H1 (cell line): Measurements from ENCODE around the gene MATN4. TPM values are rescaled to one million over a fixed set of nuclear protein-coding genes. Genes with fewer than 3 reads are reported as not detected.

Experiments used
- CTCF ChIA-PET: fragments of 300-600 bp; sonication (Branson Sonifier 250); formaldehyde crosslinking; loops from one replicate; lab custom pipeline; 2021; ENCODE audit not compliant: partially characterized antibody; lab: Charles Lee
- POLR2A ChIA-PET: fragments of 300-600 bp; sonication (Branson Sonifier 250); formaldehyde crosslinking; loops from one replicate; lab custom pipeline; 2021; ENCODE audit warnings: inconsistent platforms; ENCODE audit not compliant: partially characterized antibody; lab: Charles Lee
- DNase-seq, 2 experiments: peaks; one replicate each; pipeline versions ENCODE4 v3.0.0 to v3.0.0-alpha.2; 2010 to 2022; ENCODE audit warnings: low spot score in 2 of 2, low read depth in 1 of 2, mixed read lengths in 1 of 2
- FAIRE-seq: peaks from 2 replicates; lab custom pipeline; 2011; peaks lifted over from hg19 to GRCh38; lab: Jason Lieb, UNC
- H2AFZ ChIP-seq: 2 replicates; pipeline ENCODE4 v1.8.1; 2012; ENCODE audit warnings: low read length, inconsistent platforms
- H2AK5ac ChIP-seq: 2 replicates; pipeline ENCODE4 v1.6.1; 2013; ENCODE audit warnings: low read depth, low read length
- H2BK120ac ChIP-seq: replicated peaks from 2 replicates; pipeline ENCODE3; 2013; ENCODE audit warnings: low read depth, low read length, inconsistent platforms
- H2BK12ac ChIP-seq: 2 replicates; pipeline ENCODE4 v1.6.1; 2013; ENCODE audit warnings: low read depth, low read length
- H2BK15ac ChIP-seq: 2 replicates; pipeline ENCODE4 v1.6.1; 2013; ENCODE audit warnings: low read length
- H2BK20ac ChIP-seq: 2 replicates; pipeline ENCODE4 v1.6.1; 2013; ENCODE audit warnings: low read length
- H2BK5ac ChIP-seq: 2 replicates; pipeline ENCODE4 v1.6.1; 2013; ENCODE audit warnings: low read depth, low read length
- H3K14ac ChIP-seq: 2 replicates; pipeline ENCODE4 v1.6.1; 2013; ENCODE audit warnings: inconsistent platforms; ENCODE audit not compliant: insufficient read length
- H3K18ac ChIP-seq: 2 replicates; pipeline ENCODE4 v1.6.1; 2013; ENCODE audit warnings: low read length; ENCODE audit errors: extremely low read depth
- H3K23ac ChIP-seq: 2 replicates; pipeline ENCODE4 v1.6.1; 2013; ENCODE audit warnings: inconsistent platforms; ENCODE audit not compliant: insufficient read length
- H3K23me2 ChIP-seq: 2 replicates; pipeline ENCODE4 v1.6.1; 2013; ENCODE audit warnings: low read depth, low read length
- H3K27ac ChIP-seq: 2 replicates; pipeline ENCODE4 v1.6.1; 2011; ENCODE audit warnings: low read depth, low read length, inconsistent platforms
- H3K27me3 ChIP-seq, 4 experiments: replicated peaks in 1 of 4; 1 replicate in 1 of 4; 2 replicates in 3 of 4; pipeline versions ENCODE4 v1.6.1 to v1.8.1; 2011 to 2013; ENCODE audit warnings: low read length in 3 of 4, mild to moderate bottlenecking in 3 of 4, inconsistent platforms in 2 of 4, mixed read lengths in 2 of 4, moderate library complexity in 1 of 4; ENCODE audit not compliant: control insufficient read depth in 3 of 4, insufficient read depth in 3 of 4; ENCODE audit errors: extremely low read depth in 1 of 4
- H3K36me3 ChIP-seq, 4 experiments: 2 replicates each; pipeline versions ENCODE4 v1.6.1 to v1.8.1; 2011 to 2013; ENCODE audit warnings: mild to moderate bottlenecking in 4 of 4, low read length in 3 of 4, moderate library complexity in 2 of 4, control low read depth in 1 of 4, inconsistent platforms in 1 of 4; ENCODE audit not compliant: insufficient read depth in 4 of 4, control insufficient read depth in 2 of 4
- H3K4ac ChIP-seq: replicated peaks from 2 replicates; pipeline ENCODE3; 2013; ENCODE audit warnings: low read length, low read depth, mixed read lengths, inconsistent platforms; ENCODE audit not compliant: insufficient read length
- H3K4me1 ChIP-seq, 4 experiments: replicated peaks in 1 of 4; 1 replicate in 1 of 4; 2 replicates in 3 of 4; pipeline versions ENCODE4 v1.6.1 to v1.8.1; 2011 to 2013; ENCODE audit warnings: low read length in 3 of 4, inconsistent platforms in 2 of 4, mixed read lengths in 1 of 4; ENCODE audit not compliant: insufficient read depth in 4 of 4, control insufficient read depth in 3 of 4
- H3K4me2 ChIP-seq, 2 experiments: 2 replicates each; pipeline versions ENCODE4 v1.6.1 to v1.8.1; 2011 to 2013; ENCODE audit warnings: low read depth in 2 of 2, low read length in 2 of 2, control low read depth in 1 of 2, inconsistent platforms in 1 of 2, mild to moderate bottlenecking in 1 of 2; ENCODE audit not compliant: insufficient read depth in 1 of 2
- H3K4me3 ChIP-seq, 4 experiments: fragments of 200-600, 300-600 bp in 1 of 4; sonication (generic), shearing (Covaris generic), sonication (Bioruptor Twin) in 1 of 4; 2 replicates each; pipeline versions ENCODE4 v1.5.1 to v1.8.1; 2011 to 2016; ENCODE audit warnings: low read length in 4 of 4, low read depth in 3 of 4, control low read depth in 2 of 4, inconsistent platforms in 2 of 4, mild to moderate bottlenecking in 2 of 4, mixed read lengths in 1 of 4, moderate library complexity in 1 of 4; ENCODE audit not compliant: insufficient read depth in 2 of 4; ENCODE audit errors: extremely low read depth in 1 of 4
- H3K56ac ChIP-seq: replicated peaks from 2 replicates; pipeline ENCODE3; 2013; ENCODE audit warnings: low read depth, mild to moderate bottlenecking, mixed read lengths, low read length, inconsistent platforms; ENCODE audit not compliant: insufficient read length
- H3K79me1 ChIP-seq: 2 replicates; pipeline ENCODE4 v1.6.1; 2013; ENCODE audit warnings: low read depth, low read length, control low read depth
- H3K79me2 ChIP-seq, 2 experiments: 2 replicates each; pipeline versions ENCODE4 v1.6.1 to v1.8.1; 2012 to 2013; ENCODE audit warnings: low read length in 2 of 2, mild to moderate bottlenecking in 2 of 2, inconsistent platforms in 1 of 2; ENCODE audit not compliant: insufficient read depth in 2 of 2, control insufficient read depth in 1 of 2
- H3K9ac ChIP-seq, 4 experiments: replicated peaks in 1 of 4; 1 replicate in 1 of 4; 2 replicates in 3 of 4; pipeline versions ENCODE4 v1.6.1 to v1.8.1; 2011 to 2013; ENCODE audit warnings: low read depth in 3 of 4, low read length in 3 of 4, control low read depth in 2 of 4, mild to moderate bottlenecking in 2 of 4, moderate library complexity in 2 of 4, inconsistent platforms in 1 of 4; ENCODE audit errors: extremely low read depth in 1 of 4
- H3K9me3 ChIP-seq, 2 experiments: 2 replicates each; pipeline versions ENCODE4 v1.6.1 to v1.8.1; 2012 to 2013; ENCODE audit warnings: mild to moderate bottlenecking in 2 of 2, moderate library complexity in 2 of 2, control low read depth in 1 of 2, inconsistent platforms in 1 of 2, low read depth in 1 of 2, low read length in 1 of 2, mixed read lengths in 1 of 2; ENCODE audit not compliant: insufficient read depth in 2 of 2
- H4K20me1 ChIP-seq, 2 experiments: replicated peaks in 1 of 2; 2 replicates each; pipeline versions ENCODE3 to v1.8.1; 2011 to 2013; ENCODE audit warnings: inconsistent platforms in 2 of 2, low read length in 2 of 2, mild to moderate bottlenecking in 1 of 2; ENCODE audit not compliant: insufficient read depth in 2 of 2, control insufficient read depth in 1 of 2
- H4K5ac ChIP-seq: 2 replicates; pipeline ENCODE4 v1.6.1; 2013; ENCODE audit warnings: low read length, low read depth, mixed read lengths, inconsistent platforms; ENCODE audit not compliant: insufficient read length
- H4K8ac ChIP-seq: 2 replicates; pipeline ENCODE4 v1.8.0; 2013; ENCODE audit warnings: mild to moderate bottlenecking, moderate library complexity, low read length, inconsistent platforms; ENCODE audit not compliant: insufficient read depth; ENCODE audit errors: extremely low read depth
- H4K91ac ChIP-seq: replicated peaks from 2 replicates; pipeline ENCODE3; 2013; ENCODE audit warnings: low read length, mixed read lengths, inconsistent platforms; ENCODE audit not compliant: insufficient read length
- ASH2L ChIP-seq: fragments of 200-600, 300-600 bp; sonication (generic); IDR thresholded peaks from one replicate; pipeline ENCODE4 v1.7.1; 2017; ENCODE audit warnings: low read length
- BACH1 ChIP-seq: IDR thresholded peaks from 2 replicates; pipeline ENCODE4 v1.6.1; 2012; ENCODE audit warnings: low read length, improper control_type of control experiment
- BCL11A ChIP-seq, 2 experiments: IDR thresholded peaks; one replicate each; pipeline ENCODE4 v1.6.1; 2011; ENCODE audit warnings: low read depth in 2 of 2, low read length in 2 of 2, mild to moderate bottlenecking in 2 of 2
- CBX5 ChIP-seq: fragments of 300-800, 300-1000 bp; sonication (generic); IDR thresholded peaks from 2 replicates; pipeline ENCODE4 v1.7.1; 2016; ENCODE audit warnings: antibody characterized with exemption, low read length, low read depth
- CTBP2 ChIP-seq: IDR thresholded peaks from 2 replicates; pipeline ENCODE4 v1.7.0; 2011; ENCODE audit warnings: borderline replicate concordance, mild to moderate bottlenecking, moderate library complexity, mixed read lengths, low read length; ENCODE audit not compliant: insufficient read depth, insufficient read length
- KDM5A ChIP-seq: fragments of 200-600 bp; IDR thresholded peaks from 2 replicates; pipeline ENCODE4 v1.7.1; 2012; ENCODE audit warnings: mild to moderate bottlenecking, low read length, inconsistent platforms, mixed read lengths
- RAD21 ChIP-seq, 2 experiments: IDR thresholded peaks in 1 of 2; conservative IDR thresholded peaks in 1 of 2; 2 replicates each; pipeline ENCODE4 v1.6.1; 2011; ENCODE audit warnings: low read depth in 2 of 2, low read length in 2 of 2, improper control_type of control experiment in 1 of 2, inconsistent platforms in 1 of 2, mild to moderate bottlenecking in 1 of 2, moderate library complexity in 1 of 2
- RXRA ChIP-seq: IDR thresholded peaks from 2 replicates; pipeline ENCODE4 v1.6.1; 2011; ENCODE audit warnings: low read depth, mild to moderate bottlenecking, low read length, moderate library complexity; ENCODE audit not compliant: insufficient read depth
- SP4 ChIP-seq: IDR thresholded peaks from 2 replicates; pipeline ENCODE4 v1.6.1; 2012; ENCODE audit warnings: low read length, inconsistent platforms
- SUZ12 ChIP-seq: fragments of 200-600 bp; sonication (generic); IDR thresholded peaks from 2 replicates; pipeline ENCODE4 v1.6.1; 2012; ENCODE audit warnings: mild to moderate bottlenecking, inconsistent platforms, low read length, moderate library complexity, mixed read lengths
- TAF1 ChIP-seq: IDR thresholded peaks from 2 replicates; pipeline ENCODE4 v1.6.1; 2011; ENCODE audit warnings: mild to moderate bottlenecking, low read depth, low read length
- TEAD4 ChIP-seq: IDR thresholded peaks from 2 replicates; pipeline ENCODE4 v1.6.1; 2012; ENCODE audit warnings: low read depth, low read length, inconsistent platforms, mixed read lengths
- WGBS, 2 experiments: shearing (Covaris generic) in 1 of 2; methylation state at CpG; one replicate each; pipeline versions ENCODE4 v1.1.6 to v1.1.7; 2013 to 2015; ENCODE audit warnings: low lambda C conversion rate in 2 of 2, mixed read lengths in 2 of 2, inconsistent platforms in 1 of 2, low coverage in 1 of 2, missing lambda C conversion rate in 1 of 2; ENCODE audit not compliant: insufficient replicate concordance in 2 of 2, insufficient coverage in 1 of 2, insufficient read length in 1 of 2; ENCODE audit errors: extremely low coverage in 1 of 2, missing lambda C conversion rate in 1 of 2; 5-methylcytosine and 5-hydroxymethylcytosine counted together
- polyA plus RNA-seq, 7 experiments: library from polyadenylated mRNA; depleted of rRNA in 3 of 7; stranded (reverse) in 5 of 7; unstranded in 2 of 7; fragments of >200 nt in 5 of 7; fragments of 200-250 nt in 2 of 7; gene quantifications; 1 replicate in 5 of 7; 2 replicates in 1 of 7; 4 replicates in 1 of 7; pipeline versions ENCODE4 v1.2.1 to v1.2.3, GENCODE V29; 2011 to 2013; ENCODE audit warnings: missing spikeins in 2 of 7, mixed read lengths in 2 of 7
- total RNA-seq: library from RNA; stranded (reverse); fragmentation: NEBNext Ultra II Directional; extraction: Animal tissue kit (Norgen Biotek cat#: 25700); gene quantifications from 2 replicates; pipeline ENCODE4 v1.2.1, GENCODE V29; 2021
- TF ChIP-seq, protein P1 (sequence below): IDR thresholded peaks from 2 replicates; pipeline ENCODE4 v1.6.1; 2012; ENCODE audit warnings: inconsistent platforms

MATN4 gene
- total and polyA plus RNA-seq, 2 of the 8 experiments (the other 6 are each of a cell fraction or from before 2014, with no cell fraction given), result 2.1 to 4.4 TPM

- Histone ChIP-seq H2BK20ac (no peak overlapping the region), H2BK120ac (no peak overlapping the region), H4K91ac (no peak overlapping the region), H3K4me2 (no peak overlapping the region), H3K9me3 (peaks cover 8 to 12% of the 10 kb centered on the region in 2 experiments), H3K14ac (no peak overlapping the region), H3K18ac (no peak overlapping the region), H2BK15ac (no peak overlapping the region), H3K79me1 (no peaks in the 10 kb centered on the region), H3K27ac (no peak overlapping the region), H4K20me1 (no peaks in the 10 kb centered on the region), H3K4me1 (peaks cover 0 to 3% (median 0%) of the 10 kb centered on the region in 4 experiments; a peak in 3 of 7 replicates), H3K4me3 (no peak overlapping the region), H3K27me3 (peaks cover 0 to 20% (median 11%) of the 10 kb centered on the region in 4 experiments; a peak in 6 of 7 replicates), H2AFZ (no peak overlapping the region), H3K23me2 (peaks cover 7% of the 10 kb centered on the region; the same call in 1 of the 2 replicates), H3K79me2 (no peaks in the 10 kb centered on the region), H2BK5ac (no peak overlapping the region), H4K5ac (no peak overlapping the region), H3K23ac (no peak overlapping the region), H2BK12ac (no peak overlapping the region), H3K36me3 (0 out of 8 replicates have a peak, but pooled peaks cover 0 to 3% (median 0%) of the 10 kb centered on the region in 4 experiments), H3K4ac (no peak overlapping the region), H3K56ac (no peak overlapping the region), H4K8ac (no peak overlapping the region), H2AK5ac (no peak overlapping the region), H3K9ac (no peak overlapping the region)
- no peak for FAIRE-seq
- ChIA-PET CTCF (interaction anchor here (0.9 to 6.0 kb wide), 34 partner anchors 8 to 719 kb away, joined by 3 to 104 read pairs (median 5); partner anchors contain the start of genes MATN4, RBPJL, TP53TG5 and WFDC5), POLR2A (interaction anchor here (0.9 to 1.3 kb wide), 3 partner anchors 17 to 54 kb away, joined by 3 to 5 read pairs (median 3); partner anchors contain the start of gene SDC4)
- WGBS, 2 experiments, result 100% methylated on average over 1 of the region's 1 CpG; no CpG with 5 or more reads in 1 of the 2 experiments
- no peak for DNase-seq
- TF ChIP-seq SP4 (no peak), SUZ12 (no peak), ASH2L (no peak), BCL11A (IDR thresholded peaks at IDR 0.05; ENCODE audit: low read depth in 2 of 2, low read length in 2 of 2) (no peak), TEAD4 (no peak), TAF1 (no peak), BACH1 (no peak), CBX5 (no peak), RXRA (no peak), CTBP2 (no peak), KDM5A (no peak), RAD21 (IDR thresholded peaks at IDR 0.05 in 1 of 2, conservative IDR thresholded peaks at IDR 0.05 in 1 of 2; ENCODE audit: low read depth in 2 of 2, low read length in 2 of 2) (no peak)
- TF ChIP-seq, protein P1, sequence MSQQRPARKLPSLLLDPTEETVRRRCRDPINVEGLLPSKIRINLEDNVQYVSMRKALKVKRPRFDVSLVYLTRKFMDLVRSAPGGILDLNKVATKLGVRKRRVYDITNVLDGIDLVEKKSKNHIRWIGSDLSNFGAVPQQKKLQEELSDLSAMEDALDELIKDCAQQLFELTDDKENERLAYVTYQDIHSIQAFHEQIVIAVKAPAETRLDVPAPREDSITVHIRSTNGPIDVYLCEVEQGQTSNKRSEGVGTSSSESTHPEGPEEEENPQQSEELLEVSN, result no peak
Observed at GRCh38 chr20:45294659-45295058, 13.4 kb downstream of the MATN4 start.
